Prostate gland (tissue), 2 donors: ENCODE measurements around the gene SLC5A6. TPM values are rescaled to one million over a fixed set of nuclear protein-coding genes. Genes with fewer than 3 reads are reported as not detected.

Experiments
- DNase-seq: peaks from one replicate; pipeline ENCODE4 v3.0.0-alpha.2; 2019; ENCODE audit warnings: low spot score
- H3K27ac ChIP-seq, 2 donors: fragments of 200-600 bp; sonication (generic); 2 replicates each; pipeline ENCODE4 v1.5.1; 2017 to 2019
- H3K27me3 ChIP-seq: fragments of 200-600 bp; sonication (generic); replicated peaks from 2 replicates; pipeline ENCODE4 v1.5.1; 2019; ENCODE audit not compliant: insufficient read depth
- H3K36me3 ChIP-seq, 2 donors: fragments of 200-600 bp; sonication (generic); 1 replicate in 1 of 2; 2 replicates in 1 of 2; pipeline versions ENCODE4 v1.5.1 to v1.8.1; 2017 to 2019
- H3K4me1 ChIP-seq: fragments of 200-600 bp; sonication (generic); replicated peaks from 2 replicates; pipeline ENCODE4 v1.5.1; 2019
- H3K4me3 ChIP-seq, 2 donors: fragments of 200-600 bp; sonication (generic); 2 replicates each; pipeline ENCODE4 v1.5.1; 2017 to 2019
- H3K9me3 ChIP-seq: fragments of 200-600 bp; sonication (generic); 2 replicates; pipeline ENCODE4 v1.5.1; 2017
- POLR2A ChIP-seq: fragments of 450-650 bp; IDR thresholded peaks from one replicate; pipeline ENCODE4 v1.6.1; 2016; ENCODE audit warnings: antibody characterized with exemption, mild to moderate bottlenecking
- POLR2AphosphoS5 ChIP-seq: sonication (generic); formaldehyde crosslinking; IDR thresholded peaks from one replicate; pipeline ENCODE4 v1.6.1; 2017; ENCODE audit warnings: antibody characterized with exemption
- WGBS: methylation state at CpG from one replicate; pipeline ENCODE4 v1.1.5; 2018; 5-methylcytosine and 5-hydroxymethylcytosine counted together
- intact Hi-C: fragments of 100-400 bp; cut with DNase I; formaldehyde crosslinking; loops from one replicate; pipeline ENCODE4 v1.14.2; 2022
- total RNA-seq, 2 donors: library from RNA; depleted of rRNA; stranded (reverse); fragments of >200 nt; gene quantifications; one replicate each; pipeline ENCODE4 v1.1.0, GENCODE V29; 2016
- TF ChIP-seq, protein P1 (sequence below), 4 experiments: fragments of 200-600 bp in 2 of 4; fragments of 450-650 bp in 2 of 4; sonication (generic) in 2 of 4; IDR thresholded peaks; 1 replicate in 3 of 4; 2 replicates in 1 of 4; pipeline ENCODE4 v1.5.1; 2016 to 2019; ENCODE audit warnings: antibody characterized with exemption in 4 of 4, mild to moderate bottlenecking in 2 of 4, moderate library complexity in 2 of 4

Gene SLC5A6
- total RNA-seq, 2 donors from 2014 or later: 23.9 to 65.2 TPM

DNA sequence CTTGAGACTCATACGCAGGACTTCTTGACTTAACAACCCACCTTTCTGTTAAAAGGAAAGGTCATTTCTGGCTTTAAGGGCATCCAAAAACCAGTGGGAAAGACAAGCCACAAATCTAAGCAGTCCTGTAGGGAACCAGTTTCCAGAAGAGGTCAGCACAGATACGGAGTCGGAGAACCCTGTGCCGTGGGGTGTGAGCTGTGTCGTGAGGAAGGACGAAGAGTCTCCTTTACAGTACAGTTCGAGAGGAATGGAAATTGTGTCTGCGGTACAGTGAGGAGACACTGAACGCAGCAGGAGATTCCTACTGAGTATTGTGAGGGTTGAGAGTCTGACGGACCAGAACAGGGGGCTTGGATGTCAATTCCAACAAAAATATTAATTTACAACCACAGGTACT is 33.0 kb upstream of the SLC5A6 start:
- Histone ChIP-seq H3K9me3 (no peaks in the 10 kb centered on the region), H3K36me3 (peaks cover 0 to 10% of the 10 kb centered on the region in 2 donors), H3K4me1 (peaks cover 11% of the 10 kb centered on the region), H3K27ac (no peak overlapping the region), H3K4me3 (no peak overlapping the region), H3K27me3 (no peaks in the 10 kb centered on the region)
- TF ChIP-seq, protein P1, sequence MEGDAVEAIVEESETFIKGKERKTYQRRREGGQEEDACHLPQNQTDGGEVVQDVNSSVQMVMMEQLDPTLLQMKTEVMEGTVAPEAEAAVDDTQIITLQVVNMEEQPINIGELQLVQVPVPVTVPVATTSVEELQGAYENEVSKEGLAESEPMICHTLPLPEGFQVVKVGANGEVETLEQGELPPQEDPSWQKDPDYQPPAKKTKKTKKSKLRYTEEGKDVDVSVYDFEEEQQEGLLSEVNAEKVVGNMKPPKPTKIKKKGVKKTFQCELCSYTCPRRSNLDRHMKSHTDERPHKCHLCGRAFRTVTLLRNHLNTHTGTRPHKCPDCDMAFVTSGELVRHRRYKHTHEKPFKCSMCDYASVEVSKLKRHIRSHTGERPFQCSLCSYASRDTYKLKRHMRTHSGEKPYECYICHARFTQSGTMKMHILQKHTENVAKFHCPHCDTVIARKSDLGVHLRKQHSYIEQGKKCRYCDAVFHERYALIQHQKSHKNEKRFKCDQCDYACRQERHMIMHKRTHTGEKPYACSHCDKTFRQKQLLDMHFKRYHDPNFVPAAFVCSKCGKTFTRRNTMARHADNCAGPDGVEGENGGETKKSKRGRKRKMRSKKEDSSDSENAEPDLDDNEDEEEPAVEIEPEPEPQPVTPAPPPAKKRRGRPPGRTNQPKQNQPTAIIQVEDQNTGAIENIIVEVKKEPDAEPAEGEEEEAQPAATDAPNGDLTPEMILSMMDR (IDR thresholded peaks at IDR 0.05): no peak
- TF ChIP-seq POLR2AphosphoS5: no peak
- TF ChIP-seq POLR2A: no peak
- intact Hi-C loops: no loop called here
- DNase-seq: no peak
- WGBS: 82% methylated on average over 10 of the region's 10 CpGs

DNA sequence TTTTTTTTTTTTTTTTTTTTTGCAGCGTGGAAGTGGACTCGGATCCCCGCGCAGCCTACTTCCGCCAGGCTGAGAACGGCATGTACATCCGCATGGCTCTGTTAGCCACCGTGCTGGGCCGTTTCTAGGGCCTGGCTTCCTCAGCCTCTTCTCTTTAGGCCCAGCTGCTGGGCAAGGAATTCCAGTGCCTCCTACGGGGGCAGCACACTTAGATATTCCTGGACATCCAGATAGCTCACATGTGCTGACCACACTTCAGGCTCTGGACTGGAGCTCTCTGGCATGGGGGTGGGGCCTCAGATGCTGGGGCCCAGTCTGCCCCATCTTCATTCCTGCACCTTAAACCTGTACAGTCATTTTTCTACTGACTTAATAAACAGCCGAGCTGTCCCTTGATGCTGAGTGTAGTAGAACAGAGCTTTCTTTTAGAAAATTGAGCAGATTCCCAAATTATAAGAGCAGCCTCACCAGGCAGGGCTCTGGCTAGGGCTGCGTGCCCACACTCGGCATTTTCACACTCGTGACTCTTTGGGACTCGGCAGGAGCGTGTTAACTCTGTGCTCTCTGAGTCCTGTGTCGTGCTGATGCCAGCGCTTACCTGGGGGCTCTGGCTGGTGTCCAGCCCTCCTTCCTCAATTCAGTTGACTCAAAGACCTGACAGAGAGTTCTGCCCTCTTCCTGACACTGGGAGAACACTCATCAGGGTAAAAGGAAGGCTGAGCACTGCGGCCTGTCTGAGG is 31.5 kb upstream of the SLC5A6 start:
- no peaks in the 10 kb centered on the region for H3K9me3 ChIP-seq
- H3K36me3 ChIP-seq: peaks cover 10 to 14% of the 10 kb centered on the region in 2 donors
- intact Hi-C loops: no loop called here
- H3K4me3 ChIP-seq: no peak overlapping the region
- 84% methylated on average over 19 of the region's 19 CpGs for WGBS
- no peak for DNase-seq
- no peaks in the 10 kb centered on the region for H3K27me3 ChIP-seq
- H3K27ac ChIP-seq: no peak overlapping the region
- TF ChIP-seq POLR2A (no peak), POLR2AphosphoS5 (no peak)
- TF ChIP-seq, protein P1 (IDR thresholded peaks at IDR 0.05): no peak
- no peaks in the 10 kb centered on the region for H3K4me1 ChIP-seq

DNA sequence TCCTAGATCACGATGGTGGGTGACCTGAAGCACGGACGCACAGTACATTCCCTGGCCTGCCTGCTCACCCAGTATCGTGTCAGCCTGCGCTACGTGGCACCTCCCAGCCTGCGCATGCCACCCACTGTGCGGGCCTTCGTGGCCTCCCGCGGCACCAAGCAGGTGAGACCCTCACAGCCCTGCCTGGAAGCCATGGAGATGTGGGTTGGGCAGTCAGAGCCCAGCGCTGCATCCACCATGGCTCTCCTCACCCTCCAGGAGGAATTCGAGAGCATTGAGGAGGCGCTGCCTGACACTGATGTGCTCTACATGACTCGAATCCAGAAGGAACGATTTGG is 30.5 kb upstream of the SLC5A6 start:
- peaks cover 10 to 22% of the 10 kb centered on the region in 2 donors for H3K36me3 ChIP-seq

DNA sequence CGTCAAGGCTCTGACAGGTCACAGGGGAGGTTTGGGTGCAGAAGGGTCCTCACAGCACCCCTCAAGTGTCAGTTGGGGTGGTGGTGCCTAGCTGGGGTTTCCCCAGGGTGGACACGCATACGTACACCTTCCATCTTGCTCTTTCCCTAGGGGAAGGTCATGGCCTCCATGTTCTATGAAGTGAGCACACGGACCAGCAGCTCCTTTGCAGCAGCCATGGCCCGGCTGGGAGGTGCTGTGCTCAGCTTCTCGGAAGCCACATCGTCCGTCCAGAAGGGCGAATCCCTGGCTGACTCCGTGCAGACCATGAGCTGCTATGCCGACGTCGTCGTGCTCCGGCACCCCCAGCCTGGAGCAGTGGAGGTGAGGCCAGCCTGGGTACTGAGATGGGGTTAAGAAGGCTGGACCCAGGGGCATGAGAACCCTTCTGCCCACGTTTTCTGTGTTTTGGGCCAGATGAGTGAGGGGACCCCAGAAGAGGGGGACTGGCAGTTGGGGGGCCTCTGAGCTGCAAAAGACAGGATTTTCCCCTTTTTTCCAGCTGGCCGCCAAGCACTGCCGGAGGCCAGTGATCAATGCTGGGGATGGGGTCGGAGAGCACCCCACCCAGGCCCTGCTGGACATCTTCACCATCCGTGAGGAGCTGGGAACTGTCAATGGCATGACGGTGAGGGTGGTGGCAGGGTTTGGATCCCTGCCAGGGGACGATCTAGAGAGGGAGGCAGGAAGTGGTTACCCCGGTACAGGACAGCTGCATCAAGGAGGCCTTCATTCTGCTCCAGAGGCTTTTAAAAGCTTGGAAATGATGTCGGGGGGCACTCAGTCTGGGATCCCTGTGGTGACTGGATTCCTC is 29.9 kb upstream of the SLC5A6 start:
- Histone ChIP-seq H3K27ac (no peak overlapping the region), H3K36me3 (peaks cover 12 to 24% of the 10 kb centered on the region in 2 donors), H3K4me3 (no peak overlapping the region), H3K27me3 (no peaks in the 10 kb centered on the region), H3K4me1 (no peaks in the 10 kb centered on the region), H3K9me3 (no peaks in the 10 kb centered on the region)
- 83% methylated on average over 24 of the region's 24 CpGs for WGBS
- intact Hi-C loops: no loop called here
- no peak for DNase-seq
- TF ChIP-seq POLR2AphosphoS5 (no peak), POLR2A (no peak)
- TF ChIP-seq, protein P1 (IDR thresholded peaks at IDR 0.05): no peak

More for the DNA sequence above, 30.5 kb upstream of the SLC5A6 start:
- Histone ChIP-seq H3K9me3 (no peaks in the 10 kb centered on the region), H3K4me1 (no peaks in the 10 kb centered on the region), H3K4me3 (no peak overlapping the region), H3K27me3 (no peaks in the 10 kb centered on the region), H3K27ac (no peak overlapping the region)
- 87% methylated on average over 15 of the region's 16 CpGs for WGBS
- no peak for TF ChIP-seq POLR2AphosphoS5
- TF ChIP-seq, protein P1 (IDR thresholded peaks at IDR 0.05): no peak
- no peak for TF ChIP-seq POLR2A
- no peak for DNase-seq
- intact Hi-C loops: no loop called here
